Spleen (tissue), 11 donors: ENCODE data around the gene LRRN2. TPM values are rescaled to one million over a fixed set of nuclear protein-coding genes. Genes with fewer than 3 reads are reported as not detected.

Experiments
- DNase-seq: peaks from one replicate; pipeline ENCODE4 v3.0.0-alpha.2; 2020
- H3K27ac ChIP-seq, 8 donors: fragments of 200-600 bp; sonication (generic) in 7 of 8; 1 replicate in 4 of 8; 2 replicates in 4 of 8; pipeline versions ENCODE4 v1.5.0 to v1.8.0; 2016 to 2021; ENCODE audit warnings: inconsistent platforms in 4 of 8, mild to moderate bottlenecking in 4 of 8, moderate library complexity in 1 of 8
- H3K27me3 ChIP-seq, 7 donors: fragments of 200-600 bp; sonication (generic) in 6 of 7; replicated peaks in 1 of 7; 1 replicate in 4 of 7; 2 replicates in 3 of 7; pipeline versions ENCODE4 v1.5.0 to v1.8.0; 2016 to 2021; ENCODE audit warnings: inconsistent platforms in 3 of 7, mild to moderate bottlenecking in 1 of 7
- H3K36me3 ChIP-seq, 6 donors: fragments of 200-600 bp; sonication (generic) in 5 of 6; 1 replicate in 4 of 6; 2 replicates in 2 of 6; pipeline versions ENCODE4 v1.5.0 to v1.8.0; 2016 to 2021; ENCODE audit warnings: inconsistent platforms in 2 of 6
- H3K4me1 ChIP-seq, 6 donors: fragments of 200-600 bp; sonication (generic) in 5 of 6; 1 replicate in 3 of 6; 2 replicates in 3 of 6; pipeline versions ENCODE4 v1.5.0 to v1.8.0; 2016 to 2021; ENCODE audit warnings: inconsistent platforms in 3 of 6
- H3K4me3 ChIP-seq, 8 donors: fragments of 200-600 bp; sonication (generic) in 7 of 8; 1 replicate in 4 of 8; 2 replicates in 4 of 8; pipeline versions ENCODE4 v1.5.0 to v1.8.0; 2016 to 2021; ENCODE audit warnings: inconsistent platforms in 4 of 8, mild to moderate bottlenecking in 4 of 8, moderate library complexity in 2 of 8
- H3K9me3 ChIP-seq, 8 donors: fragments of 200-600 bp; sonication (generic) in 7 of 8; 1 replicate in 4 of 8; 2 replicates in 4 of 8; pipeline versions ENCODE4 v1.5.0 to v1.8.0; 2016 to 2021; ENCODE audit warnings: inconsistent platforms in 4 of 8
- POLR2A ChIP-seq, 3 donors: fragments of 450-650 bp; IDR thresholded peaks; one replicate each; pipeline ENCODE4 v1.5.1; 2017; ENCODE audit warnings: antibody characterized with exemption in 3 of 3, mild to moderate bottlenecking in 1 of 3
- POLR2AphosphoS5 ChIP-seq, 3 donors: sonication (generic); formaldehyde crosslinking; IDR thresholded peaks; one replicate each; pipeline ENCODE4 v1.5.1; 2017; ENCODE audit warnings: antibody characterized with exemption in 3 of 3
- WGBS, 5 donors: extraction: QIAGEN DNeasy Blood & Tissue Kit in 3 of 5; methylation state at CpG; one replicate each; pipeline versions ENCODE4 v1.1.5 to v1.1.7; 2013 to 2018; 5-methylcytosine and 5-hydroxymethylcytosine counted together
- intact Hi-C: fragments of 100-400 bp; cut with DNase I; formaldehyde crosslinking; loops from one replicate; pipeline ENCODE4 v1.15.0; 2023; ENCODE audit warnings: low total_unique reads
- polyA plus RNA-seq, 3 donors: library from polyadenylated mRNA; stranded (reverse); fragments of 200-250 nt; gene quantifications; one replicate each; pipeline ENCODE4 v1.2.1, GENCODE V29; 2013
- total RNA-seq, 7 donors: library from RNA; depleted of rRNA in 3 of 7; stranded (reverse); fragments of >200 nt in 3 of 7; fragmentation: NEBNext Ultra II Directional in 4 of 7; extraction: Animal tissue kit (Norgen Biotek cat#: 25700) in 4 of 7; gene quantifications; one replicate each; pipeline versions ENCODE4 v1.1.0 to v1.2.1, GENCODE V29; 2016 to 2021
- TF ChIP-seq, protein P1 (sequence below), 11 experiments: fragments of 200-600 bp in 7 of 11; fragments of 450-650 bp in 4 of 11; sonication (generic) in 4 of 11; IDR thresholded peaks in 8 of 11; conservative IDR thresholded peaks in 3 of 11; 1 replicate in 7 of 11; 2 replicates in 4 of 11; pipeline versions ENCODE4 v1.4.0 to v1.8.0; 2016 to 2021; ENCODE audit warnings: antibody characterized with exemption in 11 of 11, inconsistent platforms in 4 of 11, mild to moderate bottlenecking in 1 of 11
- donor health status: healthy with polysubstance abuse.
- donor health status: DM: no; HTN: no; CAD: no; lungs with moderate emphysema.
- donor health status: DM: no; HTN: no; CAD: no.
- donor health status: Bipolar disorder and iron deficiency.
- donor health status: healthy.
- donor health status: DM: no; HTN: no; CAD: no.
- donor health status: DM: yes; HTN: yes; CAD: no.

LRRN2 gene
- total and polyA plus RNA-seq, 10 donors, result 1.6 to 11.9 (median 4.5) TPM

DNA sequence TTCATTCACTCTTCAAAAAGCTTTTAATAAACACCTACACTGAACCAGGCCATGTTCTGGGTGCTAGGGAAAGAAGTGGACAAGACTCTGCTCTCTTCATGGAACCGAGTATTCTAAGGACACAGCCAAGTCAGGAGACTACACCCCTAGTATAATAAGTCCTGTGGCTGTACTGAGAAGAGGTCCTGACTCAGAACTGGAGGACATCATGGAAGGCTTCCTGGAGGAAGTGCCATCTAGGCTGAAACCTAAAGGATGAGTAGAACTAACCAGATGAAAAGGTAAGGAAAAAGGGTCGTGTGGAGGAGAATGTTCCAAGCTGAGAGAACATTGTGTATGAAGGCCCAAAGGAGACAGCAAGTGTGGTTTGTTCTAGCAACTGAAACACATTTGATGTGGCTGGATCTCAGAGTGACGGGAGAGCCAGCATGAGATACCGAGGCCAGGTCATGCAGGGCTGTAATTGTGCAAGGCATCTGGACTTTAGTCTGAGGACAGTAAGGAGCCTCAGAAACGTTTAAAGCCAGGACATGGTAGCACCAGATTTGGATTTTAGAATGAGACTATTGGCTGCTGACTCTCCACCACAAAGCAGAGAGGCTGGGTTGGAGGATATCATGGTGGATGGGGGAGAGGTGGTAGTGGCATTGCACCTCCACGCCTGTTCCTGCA is 82.5 kb downstream of the LRRN2 start:
- Histone ChIP-seq H3K9me3 (no peaks in the 10 kb centered on the region), H3K4me3 (no peak overlapping the region), H3K27me3 (peaks cover 0 to 12% (median 0%) of the 10 kb centered on the region in 7 donors), H3K27ac (no peak overlapping the region), H3K4me1 (peaks cover 0 to 4% (median 0%) of the 10 kb centered on the region in 6 donors), H3K36me3 (peaks cover 0 to 13% (median 0%) of the 10 kb centered on the region in 6 donors)
- intact Hi-C loops, result no loop called here
- WGBS, 5 donors, result 76 to 88% (median 80%) methylated on average over 6 of the region's 6 CpGs
- TF ChIP-seq, protein P1, sequence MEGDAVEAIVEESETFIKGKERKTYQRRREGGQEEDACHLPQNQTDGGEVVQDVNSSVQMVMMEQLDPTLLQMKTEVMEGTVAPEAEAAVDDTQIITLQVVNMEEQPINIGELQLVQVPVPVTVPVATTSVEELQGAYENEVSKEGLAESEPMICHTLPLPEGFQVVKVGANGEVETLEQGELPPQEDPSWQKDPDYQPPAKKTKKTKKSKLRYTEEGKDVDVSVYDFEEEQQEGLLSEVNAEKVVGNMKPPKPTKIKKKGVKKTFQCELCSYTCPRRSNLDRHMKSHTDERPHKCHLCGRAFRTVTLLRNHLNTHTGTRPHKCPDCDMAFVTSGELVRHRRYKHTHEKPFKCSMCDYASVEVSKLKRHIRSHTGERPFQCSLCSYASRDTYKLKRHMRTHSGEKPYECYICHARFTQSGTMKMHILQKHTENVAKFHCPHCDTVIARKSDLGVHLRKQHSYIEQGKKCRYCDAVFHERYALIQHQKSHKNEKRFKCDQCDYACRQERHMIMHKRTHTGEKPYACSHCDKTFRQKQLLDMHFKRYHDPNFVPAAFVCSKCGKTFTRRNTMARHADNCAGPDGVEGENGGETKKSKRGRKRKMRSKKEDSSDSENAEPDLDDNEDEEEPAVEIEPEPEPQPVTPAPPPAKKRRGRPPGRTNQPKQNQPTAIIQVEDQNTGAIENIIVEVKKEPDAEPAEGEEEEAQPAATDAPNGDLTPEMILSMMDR (IDR thresholded peaks at IDR 0.05 in 8 of 11, conservative IDR thresholded peaks at IDR 0.05 in 3 of 11), result no peak
- no peak for TF ChIP-seq POLR2AphosphoS5 (IDR thresholded peaks at IDR 0.05)
- TF ChIP-seq POLR2A (IDR thresholded peaks at IDR 0.05), result no peak
- DNase-seq, result no peak

DNA sequence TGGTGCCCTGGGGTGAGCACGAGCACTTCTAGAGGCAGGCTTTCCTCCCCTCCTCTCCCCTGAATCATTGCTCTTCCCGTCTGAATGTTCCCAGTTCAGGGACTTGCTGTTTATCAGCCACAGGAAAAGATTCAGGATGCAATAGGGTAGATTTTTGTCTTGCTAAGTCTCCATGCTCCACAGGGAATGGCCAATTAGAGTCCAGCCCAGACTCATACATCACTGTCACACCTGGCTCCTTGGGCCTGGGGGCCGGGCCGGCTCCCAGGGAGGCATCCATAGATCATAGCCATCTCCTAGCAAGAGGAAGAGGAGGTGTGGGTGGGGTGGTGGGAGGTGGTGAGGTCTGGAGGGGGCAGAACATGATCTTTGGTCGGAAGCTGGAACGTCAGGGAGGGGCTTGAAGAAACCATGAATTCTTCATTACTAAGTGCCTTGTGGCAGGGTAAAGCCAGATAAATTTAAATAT is 83.4 kb downstream of the LRRN2 start:
- WGBS, 5 donors, result 63 to 83% (median 70%) methylated on average over 6 of the region's 6 CpGs
- H3K9me3 ChIP-seq, result no peaks in the 10 kb centered on the region
- H3K4me1 ChIP-seq, result peaks cover 0 to 4% (median 0%) of the 10 kb centered on the region in 6 donors
- H3K36me3 ChIP-seq, result peaks cover 0 to 17% (median 0%) of the 10 kb centered on the region in 6 donors
- no peak for TF ChIP-seq POLR2AphosphoS5 (IDR thresholded peaks at IDR 0.05)
- intact Hi-C loops, result no loop called here
- no peak overlapping the region for H3K27ac ChIP-seq
- H3K27me3 ChIP-seq, result peaks cover 0 to 4% (median 0%) of the 10 kb centered on the region in 7 donors
- no peak overlapping the region for H3K4me3 ChIP-seq
- DNase-seq, result no peak

DNA sequence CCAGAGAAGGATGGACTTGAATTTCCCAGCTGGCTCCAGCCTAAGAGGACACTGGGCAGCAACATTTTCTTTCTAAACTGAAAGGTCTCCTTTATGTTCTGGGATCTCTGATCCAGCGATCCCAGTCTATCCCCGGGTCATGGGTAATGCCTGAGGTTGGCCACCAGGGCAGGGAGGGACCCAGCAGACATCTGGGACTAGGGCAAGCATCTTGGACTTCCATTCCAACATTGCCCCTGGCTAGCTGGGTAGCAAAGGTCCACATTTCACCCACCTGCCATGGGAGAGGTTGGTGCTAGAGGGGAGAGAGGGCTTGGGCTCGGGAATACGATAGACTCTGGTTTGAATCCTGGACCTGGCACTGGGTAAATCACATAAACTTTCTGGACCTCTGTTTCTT is 84.6 kb downstream of the LRRN2 start:
- WGBS, 5 donors, result 90 to 96% (median 94%) methylated on average over 4 of the region's 4 CpGs
- no peak for DNase-seq

DNA sequence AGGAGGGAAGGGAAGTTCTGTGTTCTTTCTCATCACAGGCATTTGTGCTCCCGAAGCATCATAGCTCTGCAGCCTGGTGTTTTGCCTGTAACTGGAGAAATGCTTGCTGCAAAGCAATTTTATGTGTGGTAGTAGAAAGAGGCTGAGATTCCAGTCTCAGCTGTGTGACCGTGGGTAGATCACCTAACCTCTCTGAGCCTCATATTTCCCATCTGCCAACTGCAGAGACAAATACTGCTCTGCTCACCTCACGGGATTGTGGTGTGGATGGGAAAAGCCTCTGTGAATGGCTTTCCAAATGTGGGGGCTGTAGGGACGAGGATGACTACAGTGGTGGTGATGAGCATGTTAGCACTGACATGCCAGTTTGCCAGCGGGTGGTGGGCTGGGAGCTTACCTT is 85.3 kb downstream of the LRRN2 start:
- peaks cover 0 to 27% (median 0%) of the 10 kb centered on the region in 6 donors for H3K36me3 ChIP-seq
- H3K4me1 ChIP-seq, result peaks cover 0 to 4% (median 0%) of the 10 kb centered on the region in 6 donors
- no peak for DNase-seq
- TF ChIP-seq POLR2AphosphoS5 (IDR thresholded peaks at IDR 0.05) (no peak), POLR2A (IDR thresholded peaks at IDR 0.05) (no peak)
- TF ChIP-seq, protein P1 (IDR thresholded peaks at IDR 0.05 in 8 of 11, conservative IDR thresholded peaks at IDR 0.05 in 3 of 11), result no peak
- no peak overlapping the region for H3K27ac ChIP-seq
- no peaks in the 10 kb centered on the region for H3K9me3 ChIP-seq
- no peaks in the 10 kb centered on the region for H3K27me3 ChIP-seq
- H3K4me3 ChIP-seq, result no peak overlapping the region
- intact Hi-C loops, result no loop called here
- WGBS, 5 donors, result 86 to 95% (median 87%) methylated on average over 5 of the region's 5 CpGs

More for the DNA sequence above, 84.6 kb downstream of the LRRN2 start:
- H3K27me3 ChIP-seq, result peaks cover 0 to 4% (median 0%) of the 10 kb centered on the region in 7 donors
- H3K4me3 ChIP-seq, result no peak overlapping the region
- TF ChIP-seq POLR2AphosphoS5 (IDR thresholded peaks at IDR 0.05) (no peak), POLR2A (IDR thresholded peaks at IDR 0.05) (no peak)
- TF ChIP-seq, protein P1 (IDR thresholded peaks at IDR 0.05 in 8 of 11, conservative IDR thresholded peaks at IDR 0.05 in 3 of 11), result no peak
- peaks cover 0 to 4% (median 0%) of the 10 kb centered on the region in 6 donors for H3K4me1 ChIP-seq
- H3K27ac ChIP-seq, result no peak overlapping the region
- peaks cover 0 to 23% (median 0%) of the 10 kb centered on the region in 6 donors for H3K36me3 ChIP-seq
- H3K9me3 ChIP-seq, result no peaks in the 10 kb centered on the region
- intact Hi-C loops, result no loop called here
